Prostate gland (tissue), 2 donors: ENCODE measurements around the gene RFNG. TPM values are rescaled to one million over a fixed set of nuclear protein-coding genes. Genes with fewer than 3 reads are reported as not detected.

Source experiments
- DNase-seq: peaks from one replicate; pipeline ENCODE4 v3.0.0-alpha.2; 2019; ENCODE audit warnings: low spot score
- H3K27ac ChIP-seq, 2 donors: fragments of 200-600 bp; sonication (generic); 2 replicates each; pipeline ENCODE4 v1.5.1; 2017 to 2019
- H3K27me3 ChIP-seq: fragments of 200-600 bp; sonication (generic); replicated peaks from 2 replicates; pipeline ENCODE4 v1.5.1; 2019; ENCODE audit not compliant: insufficient read depth
- H3K36me3 ChIP-seq, 2 donors: fragments of 200-600 bp; sonication (generic); 1 replicate in 1 of 2; 2 replicates in 1 of 2; pipeline versions ENCODE4 v1.5.1 to v1.8.1; 2017 to 2019
- H3K4me1 ChIP-seq: fragments of 200-600 bp; sonication (generic); replicated peaks from 2 replicates; pipeline ENCODE4 v1.5.1; 2019
- H3K4me3 ChIP-seq, 2 donors: fragments of 200-600 bp; sonication (generic); 2 replicates each; pipeline ENCODE4 v1.5.1; 2017 to 2019
- H3K9me3 ChIP-seq: fragments of 200-600 bp; sonication (generic); 2 replicates; pipeline ENCODE4 v1.5.1; 2017
- CTCF ChIP-seq, 4 experiments: fragments of 200-600 bp in 2 of 4; fragments of 450-650 bp in 2 of 4; sonication (generic) in 2 of 4; IDR thresholded peaks; 1 replicate in 3 of 4; 2 replicates in 1 of 4; pipeline ENCODE4 v1.5.1; 2016 to 2019; ENCODE audit warnings: antibody characterized with exemption in 4 of 4, mild to moderate bottlenecking in 2 of 4, moderate library complexity in 2 of 4
- POLR2A ChIP-seq: fragments of 450-650 bp; IDR thresholded peaks from one replicate; pipeline ENCODE4 v1.6.1; 2016; ENCODE audit warnings: antibody characterized with exemption, mild to moderate bottlenecking
- POLR2AphosphoS5 ChIP-seq: sonication (generic); formaldehyde crosslinking; IDR thresholded peaks from one replicate; pipeline ENCODE4 v1.6.1; 2017; ENCODE audit warnings: antibody characterized with exemption
- WGBS: methylation state at CpG from one replicate; pipeline ENCODE4 v1.1.5; 2018; 5-methylcytosine and 5-hydroxymethylcytosine counted together
- intact Hi-C: fragments of 100-400 bp; cut with DNase I; formaldehyde crosslinking; loops from one replicate; pipeline ENCODE4 v1.14.2; 2022
- total RNA-seq, 2 donors: library from RNA; depleted of rRNA; stranded (reverse); fragments of >200 nt; gene quantifications; one replicate each; pipeline ENCODE4 v1.1.0, GENCODE V29; 2016

Gene RFNG
- total RNA-seq, 2 donors from 2014 or later, result 48.8 to 92.7 TPM

GRCh38 chr17:82085031-82085861, 33.6 kb upstream of the RFNG start:
- Histone ChIP-seq H3K4me1 (no peaks in the 10 kb centered on the region), H3K27ac (no peak overlapping the region), H3K36me3 (peaks cover 91 to 95% of the 10 kb centered on the region in 2 donors), H3K9me3 (no peaks in the 10 kb centered on the region), H3K27me3 (no peaks in the 10 kb centered on the region), H3K4me3 (no peak overlapping the region)
- TF ChIP-seq CTCF (IDR thresholded peaks at IDR 0.05) (no peak), POLR2AphosphoS5 (no peak), POLR2A (no peak)
- no peak for DNase-seq
- intact Hi-C loops, result no loop called here
- 86% methylated on average over 38 of the region's 49 CpGs for WGBS

GRCh38 chr17:82084373-82085030, 32.9 kb upstream of the RFNG start:
- intact Hi-C loops, result no loop called here

GRCh38 chr17:82083533-82084359, 32.1 kb upstream of the RFNG start:
- Histone ChIP-seq H3K36me3 (peaks cover 77 to 83% of the 10 kb centered on the region in 2 donors), H3K4me1 (no peaks in the 10 kb centered on the region), H3K9me3 (no peaks in the 10 kb centered on the region), H3K4me3 (no peak overlapping the region), H3K27me3 (no peaks in the 10 kb centered on the region), H3K27ac (no peak overlapping the region)
- no peak for DNase-seq
- intact Hi-C loops, result no loop called here
- TF ChIP-seq POLR2A (no peak), POLR2AphosphoS5 (no peak), CTCF (IDR thresholded peaks at IDR 0.05) (no peak)
- 89% methylated on average over 47 of the region's 55 CpGs for WGBS

More at GRCh38 chr17:82084373-82085030, 32.9 kb upstream of the RFNG start:
- no peaks in the 10 kb centered on the region for H3K4me1 ChIP-seq
- TF ChIP-seq POLR2A, result no peak
- TF ChIP-seq CTCF (IDR thresholded peaks at IDR 0.05), result no peak
- DNase-seq, result no peak
- no peak overlapping the region for H3K4me3 ChIP-seq
- H3K27ac ChIP-seq, result no peak overlapping the region
- no peaks in the 10 kb centered on the region for H3K9me3 ChIP-seq
- no peaks in the 10 kb centered on the region for H3K27me3 ChIP-seq
- 87% methylated on average over 30 of the region's 31 CpGs for WGBS
- H3K36me3 ChIP-seq, result peaks cover 85 to 90% of the 10 kb centered on the region in 2 donors

- Histone ChIP-seq H3K9me3 (no peaks in the 10 kb centered on the region), H3K4me1 (no peaks in the 10 kb centered on the region), H3K27ac (no peak overlapping the region), H3K4me3 (no peak overlapping the region), H3K27me3 (no peaks in the 10 kb centered on the region), H3K36me3 (peaks cover 70 to 76% of the 10 kb centered on the region in 2 donors)
- WGBS, result 92% methylated on average over 23 of the region's 24 CpGs
- no peak for TF ChIP-seq POLR2A
- TF ChIP-seq POLR2AphosphoS5, result no peak
- TF ChIP-seq CTCF (IDR thresholded peaks at IDR 0.05), result no peak
- intact Hi-C loops, result no loop called here
- no peak for DNase-seq
Measured at GRCh38 chr17:82083009-82083408, 31.4 kb upstream of the RFNG start.
